Measurements from ENCODE around the gene FGGY. TPM values are rescaled to one million over a fixed set of nuclear protein-coding genes. Genes with fewer than 3 reads are reported as not detected.
A peak's percentile ranks its signal among the peaks of the same experiment; 100 is the strongest.
"Not testable (repeated sequence)": the region's sequence is repeated elsewhere in the genome, so short reads cannot be mapped to it uniquely, and the experiment has no call there.

Gene FGGY
- total RNA-seq, 1 donor from 2014 or later: 34.4 TPM

- DNase-seq (ENCODE audit: low spot score): no peak
Measured at GRCh38 chr1:59511476-59512465, 214.9 kb downstream of the FGGY start.

GRCh38 chr1:59512702-59513101, 215.8 kb downstream of the FGGY start:
- no peak for DNase-seq (ENCODE audit: low spot score)

- DNase-seq (ENCODE audit: low spot score): no peak
Measured at GRCh38 chr1:59514061-59514909, 217.4 kb downstream of the FGGY start.

- no peak for DNase-seq (ENCODE audit: low spot score)
Measured at GRCh38 chr1:59516881-59517280, 220.0 kb downstream of the FGGY start.

- no peak for DNase-seq (ENCODE audit: low spot score)
Measured at GRCh38 chr1:59520194-59520593, 223.3 kb downstream of the FGGY start.

GRCh38 chr1:59520827-59521418, 224.0 kb downstream of the FGGY start:
- peak; percentile 91 for DNase-seq (ENCODE audit: low spot score)

GRCh38 chr1:59521456-59521855, 224.6 kb downstream of the FGGY start:
- no peak for DNase-seq (ENCODE audit: low spot score)

GRCh38 chr1:59522925-59523505, 226.1 kb downstream of the FGGY start:
- DNase-seq (ENCODE audit: low spot score): no peak

GRCh38 chr1:59523745-59524450, 227.0 kb downstream of the FGGY start:
- no peak for DNase-seq (ENCODE audit: low spot score)

- DNase-seq (ENCODE audit: low spot score): no peak
Measured at GRCh38 chr1:59526240-59526639, 229.3 kb downstream of the FGGY start.

- DNase-seq (ENCODE audit: low spot score): no peak
Measured at GRCh38 chr1:59528471-59528870, 231.6 kb downstream of the FGGY start.

- DNase-seq (ENCODE audit: low spot score): no peak
Measured at GRCh38 chr1:59528900-59529299, 232.0 kb downstream of the FGGY start.

- no peak for DNase-seq (ENCODE audit: low spot score)
Measured at GRCh38 chr1:59530119-59530518, 233.2 kb downstream of the FGGY start.

- no peak for DNase-seq (ENCODE audit: low spot score)
Measured at GRCh38 chr1:59532102-59532501, 235.2 kb downstream of the FGGY start.

GRCh38 chr1:59538476-59538875, 241.6 kb downstream of the FGGY start:
- DNase-seq (ENCODE audit: low spot score): not testable (repeated sequence)

- DNase-seq (ENCODE audit: low spot score): no peak
Measured at GRCh38 chr1:59539961-59540681, 243.2 kb downstream of the FGGY start.

GRCh38 chr1:59541161-59541560, 244.3 kb downstream of the FGGY start:
- no peak for DNase-seq (ENCODE audit: low spot score)

GRCh38 chr1:59541891-59542290, 245.0 kb downstream of the FGGY start:
- DNase-seq (ENCODE audit: low spot score): no peak

- no peak for DNase-seq (ENCODE audit: low spot score)
Measured at GRCh38 chr1:59543211-59543668, 246.3 kb downstream of the FGGY start.

GRCh38 chr1:59544615-59545293, 247.9 kb downstream of the FGGY start:
- no peak for DNase-seq (ENCODE audit: low spot score)

All from umbilical cord (tissue), 2 donors.